Astrocyte of the cerebellum (primary cell): ENCODE results near the gene DDX20.

Experiments
- DNase-seq: peaks from one replicate; pipeline ENCODE4 v3.0.0-alpha.2; 2011; ENCODE audit warnings: low read depth
- H3K4me3 ChIP-seq: 2 replicates; pipeline ENCODE4 v1.5.1; 2011; ENCODE audit warnings: mild to moderate bottlenecking, low read depth, low read length, moderate library complexity
- in situ Hi-C: cut with HindIII; loops from 2 replicates; pipeline ENCODE4 v1.10.0; 2017; ENCODE audit warnings: low sequenced_read_pairs
- TF ChIP-seq, protein P1 (sequence below): IDR thresholded peaks from 2 replicates; pipeline ENCODE4 v1.5.1; 2012; ENCODE audit warnings: low read length, low read depth, moderate library complexity, mild to moderate bottlenecking; ENCODE audit errors: missing control alignments

Gene DDX20

DNA sequence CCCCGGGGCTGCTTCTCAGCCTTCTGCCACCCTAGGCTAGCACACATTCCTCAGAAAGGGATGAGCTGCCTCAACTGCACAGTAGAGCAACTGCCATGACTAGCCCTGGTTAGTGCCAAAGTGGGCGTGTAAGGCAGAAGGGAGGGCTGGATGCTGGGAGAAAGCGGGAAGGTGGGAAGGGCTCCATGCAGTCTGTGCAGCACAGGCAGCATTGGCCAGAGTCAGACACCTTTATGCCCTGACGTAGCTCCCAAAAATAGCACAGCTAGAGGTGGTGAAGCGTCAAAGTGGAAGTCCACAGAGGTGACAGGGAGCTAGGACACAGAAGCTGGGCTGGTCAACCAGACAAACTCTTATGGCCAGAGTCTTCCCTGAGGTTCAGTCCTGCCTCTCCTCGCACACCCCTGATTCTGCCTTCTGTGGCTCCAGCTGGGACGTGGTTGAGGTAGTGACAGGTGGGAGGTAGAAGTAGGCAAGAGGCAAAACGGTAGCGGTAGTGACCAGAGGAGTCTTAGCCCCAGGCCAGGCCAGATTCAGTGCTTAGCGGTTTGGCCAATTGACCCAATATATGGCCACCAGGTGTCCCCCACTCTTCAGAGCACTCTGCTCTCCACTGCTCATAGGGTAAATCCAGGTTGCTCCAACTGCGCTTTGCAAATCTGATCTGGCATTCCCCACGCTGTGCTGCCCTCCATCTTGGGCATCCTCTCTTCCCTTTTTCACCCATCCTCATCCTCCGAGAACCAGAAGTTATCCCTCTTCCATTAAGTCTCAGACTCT is 45.6 kb downstream of the DDX20 start:
- no peak for DNase-seq
- in situ Hi-C loops, result no loop called here
- TF ChIP-seq, protein P1, sequence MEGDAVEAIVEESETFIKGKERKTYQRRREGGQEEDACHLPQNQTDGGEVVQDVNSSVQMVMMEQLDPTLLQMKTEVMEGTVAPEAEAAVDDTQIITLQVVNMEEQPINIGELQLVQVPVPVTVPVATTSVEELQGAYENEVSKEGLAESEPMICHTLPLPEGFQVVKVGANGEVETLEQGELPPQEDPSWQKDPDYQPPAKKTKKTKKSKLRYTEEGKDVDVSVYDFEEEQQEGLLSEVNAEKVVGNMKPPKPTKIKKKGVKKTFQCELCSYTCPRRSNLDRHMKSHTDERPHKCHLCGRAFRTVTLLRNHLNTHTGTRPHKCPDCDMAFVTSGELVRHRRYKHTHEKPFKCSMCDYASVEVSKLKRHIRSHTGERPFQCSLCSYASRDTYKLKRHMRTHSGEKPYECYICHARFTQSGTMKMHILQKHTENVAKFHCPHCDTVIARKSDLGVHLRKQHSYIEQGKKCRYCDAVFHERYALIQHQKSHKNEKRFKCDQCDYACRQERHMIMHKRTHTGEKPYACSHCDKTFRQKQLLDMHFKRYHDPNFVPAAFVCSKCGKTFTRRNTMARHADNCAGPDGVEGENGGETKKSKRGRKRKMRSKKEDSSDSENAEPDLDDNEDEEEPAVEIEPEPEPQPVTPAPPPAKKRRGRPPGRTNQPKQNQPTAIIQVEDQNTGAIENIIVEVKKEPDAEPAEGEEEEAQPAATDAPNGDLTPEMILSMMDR, result no peak
- no peak overlapping the region for H3K4me3 ChIP-seq

- no peak overlapping the region for H3K4me3 ChIP-seq
- no peak for DNase-seq
- in situ Hi-C loops, result no loop called here
- TF ChIP-seq, protein P1, result no peak
These were observed 46.4 kb downstream of the DDX20 start for GRCh38 chr1:111802110-111802509.

DNA sequence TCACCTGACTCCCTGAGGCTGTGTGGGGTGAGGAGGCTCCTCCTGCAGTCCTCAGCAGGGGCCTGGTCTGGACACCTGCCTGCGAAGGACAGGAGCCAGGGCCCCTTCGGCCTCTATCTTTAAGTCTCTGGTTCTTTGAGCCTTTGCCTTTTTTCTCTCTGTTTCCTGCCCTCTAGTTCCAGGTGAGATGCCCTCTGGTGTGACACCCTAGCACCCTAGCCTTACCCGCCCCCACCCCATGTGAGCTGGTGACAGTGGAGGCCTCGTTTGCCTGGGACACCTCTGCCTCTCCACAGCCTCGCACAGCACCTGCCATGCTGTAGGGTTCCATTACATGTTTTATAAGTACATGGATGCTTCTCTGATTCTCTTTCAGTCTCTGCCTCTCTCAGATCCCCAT is 47.3 kb downstream of the DDX20 start:
- no peak for DNase-seq
- in situ Hi-C loops, result no loop called here
- TF ChIP-seq, protein P1, result no peak
- H3K4me3 ChIP-seq, result no peak overlapping the region

DNA sequence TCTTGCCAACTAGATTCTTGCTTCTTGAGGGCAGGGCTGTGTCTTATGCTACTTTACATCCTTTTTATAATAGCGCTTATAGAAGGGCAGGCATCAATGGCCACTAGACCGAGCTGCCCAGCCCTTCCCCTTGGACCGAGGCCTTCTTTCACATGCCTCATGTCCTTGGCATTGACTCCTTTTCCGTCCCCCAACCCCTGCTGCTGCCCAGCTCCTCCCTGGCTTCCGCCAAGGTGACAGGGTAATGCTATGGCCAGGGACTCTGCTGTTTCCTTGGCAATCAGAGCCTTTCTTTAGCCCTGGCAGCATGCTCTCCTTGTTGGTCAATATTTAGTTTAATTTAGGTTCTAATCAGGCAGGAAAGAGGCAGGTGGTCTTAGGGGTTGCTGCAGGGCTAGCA is 48.2 kb downstream of the DDX20 start:
- no peak overlapping the region for H3K4me3 ChIP-seq
- in situ Hi-C loops, result no loop called here
- TF ChIP-seq, protein P1, result no peak
- DNase-seq, result no peak

DNA sequence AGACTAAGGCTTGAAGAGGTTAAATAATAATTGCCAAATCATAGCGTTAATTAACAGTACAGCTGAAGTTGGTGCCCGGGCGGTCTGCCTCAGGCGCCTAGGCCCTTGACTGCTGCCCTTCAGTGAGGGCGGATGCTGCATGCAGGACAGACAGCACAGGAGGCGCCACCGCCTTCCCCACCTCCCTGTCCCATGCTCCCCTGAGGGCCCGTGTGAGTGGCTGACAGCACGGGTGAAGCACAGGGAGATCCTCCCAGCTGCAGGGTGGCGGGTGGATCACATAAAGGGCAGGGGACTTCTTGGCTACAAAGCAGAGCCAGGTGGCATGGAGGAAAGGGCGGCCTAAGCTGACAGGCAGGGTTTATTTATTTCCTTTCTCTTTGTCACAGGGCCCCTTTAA is 49.1 kb downstream of the DDX20 start:
- no peak overlapping the region for H3K4me3 ChIP-seq
- in situ Hi-C loops, result no loop called here
- TF ChIP-seq, protein P1, result no peak
- DNase-seq, result no peak

DNA sequence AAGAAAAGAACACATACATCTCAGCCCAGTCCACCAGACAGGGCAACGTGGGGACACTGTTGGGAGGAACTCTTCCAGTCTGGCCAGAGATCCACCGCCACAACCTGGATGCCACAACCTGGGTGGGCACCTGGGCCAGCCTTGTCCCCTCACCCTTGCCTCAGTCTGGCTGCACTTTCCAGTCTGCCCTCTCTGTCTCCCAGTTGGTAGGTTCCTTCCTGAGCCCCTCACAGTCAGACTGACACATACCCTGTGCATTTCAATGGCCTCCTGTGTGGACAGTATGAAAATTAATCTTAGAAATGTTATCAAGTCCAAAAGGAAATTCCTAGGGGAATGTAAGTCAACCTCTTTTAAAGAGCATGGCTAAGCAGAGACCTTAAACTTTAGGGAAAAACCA is 49.5 kb downstream of the DDX20 start:
- H3K4me3 ChIP-seq, result no peak overlapping the region
- DNase-seq, result no peak
- in situ Hi-C loops, result no loop called here
- TF ChIP-seq, protein P1, result no peak
